ENCODE data around the gene FAM20C.
"Not testable (repeated sequence)": the region's sequence is repeated elsewhere in the genome, so short reads cannot be mapped to it uniquely, and the experiment has no call there.

Gene FAM20C

GRCh38 chr7:195830-196128 is 3.4 kb downstream of the FAM20C start:
- Histone ChIP-seq H3K4me3 (ENCODE audit: low read length) (no peak overlapping the region), H3K27me3 (ENCODE audit: insufficient read depth, low read length) (peaks cover 18% of the 10 kb centered on the region), H3K9me3 (ENCODE audit: low read length) (no peaks in the 10 kb centered on the region), H2AFZ (ENCODE audit: low read depth, low read length) (no peak overlapping the region), H3K36me3 (ENCODE audit: insufficient read depth, low read length) (peaks cover 10% of the 10 kb centered on the region), H3K4me1 (ENCODE audit: insufficient read depth, low read length) (peaks cover 13% of the 10 kb centered on the region)

- no peak overlapping the region for H2AFZ ChIP-seq (ENCODE audit: low read depth, low read length)
- peaks cover 10% of the 10 kb centered on the region for H3K36me3 ChIP-seq (ENCODE audit: insufficient read depth, low read length)
- H3K4me3 ChIP-seq (ENCODE audit: low read length): no peak overlapping the region
- H3K27me3 ChIP-seq (ENCODE audit: insufficient read depth, low read length): peaks cover 18% of the 10 kb centered on the region
- no peaks in the 10 kb centered on the region for H3K9me3 ChIP-seq (ENCODE audit: low read length)
- peaks cover 13% of the 10 kb centered on the region for H3K4me1 ChIP-seq (ENCODE audit: insufficient read depth, low read length)
Measured at GRCh38 chr7:196283-196682, 3.9 kb downstream of the FAM20C start.

- Histone ChIP-seq H3K36me3 (ENCODE audit: insufficient read depth, low read length) (peaks cover 10% of the 10 kb centered on the region), H3K27me3 (ENCODE audit: insufficient read depth, low read length) (peaks cover 18% of the 10 kb centered on the region), H2AFZ (ENCODE audit: low read depth, low read length) (no peak overlapping the region), H3K4me3 (ENCODE audit: low read length) (no peak overlapping the region), H3K9me3 (ENCODE audit: low read length) (no peaks in the 10 kb centered on the region), H3K4me1 (ENCODE audit: insufficient read depth, low read length) (peaks cover 9% of the 10 kb centered on the region)
Measured at GRCh38 chr7:196778-197321, 4.5 kb downstream of the FAM20C start.

- peaks cover 18% of the 10 kb centered on the region for H3K27me3 ChIP-seq (ENCODE audit: insufficient read depth, low read length)
- H3K9me3 ChIP-seq (ENCODE audit: low read length): no peaks in the 10 kb centered on the region
- no peak overlapping the region for H3K4me3 ChIP-seq (ENCODE audit: low read length)
- H2AFZ ChIP-seq (ENCODE audit: low read depth, low read length): no peak overlapping the region
- H3K36me3 ChIP-seq (ENCODE audit: insufficient read depth, low read length): peaks cover 10% of the 10 kb centered on the region
- peaks cover 9% of the 10 kb centered on the region for H3K4me1 ChIP-seq (ENCODE audit: insufficient read depth, low read length)
Measured at GRCh38 chr7:197413-198335, 5.3 kb downstream of the FAM20C start.

GRCh38 chr7:199483-200249 is 7.3 kb downstream of the FAM20C start:
- H3K27me3 ChIP-seq (ENCODE audit: insufficient read depth, low read length): peaks cover 5% of the 10 kb centered on the region
- no peak overlapping the region for H2AFZ ChIP-seq (ENCODE audit: low read depth, low read length)
- no peak overlapping the region for H3K4me3 ChIP-seq (ENCODE audit: low read length)
- H3K36me3 ChIP-seq (ENCODE audit: insufficient read depth, low read length): peaks cover 10% of the 10 kb centered on the region
- H3K9me3 ChIP-seq (ENCODE audit: low read length): no peaks in the 10 kb centered on the region
- peaks cover 5% of the 10 kb centered on the region for H3K4me1 ChIP-seq (ENCODE audit: insufficient read depth, low read length)

DNA sequence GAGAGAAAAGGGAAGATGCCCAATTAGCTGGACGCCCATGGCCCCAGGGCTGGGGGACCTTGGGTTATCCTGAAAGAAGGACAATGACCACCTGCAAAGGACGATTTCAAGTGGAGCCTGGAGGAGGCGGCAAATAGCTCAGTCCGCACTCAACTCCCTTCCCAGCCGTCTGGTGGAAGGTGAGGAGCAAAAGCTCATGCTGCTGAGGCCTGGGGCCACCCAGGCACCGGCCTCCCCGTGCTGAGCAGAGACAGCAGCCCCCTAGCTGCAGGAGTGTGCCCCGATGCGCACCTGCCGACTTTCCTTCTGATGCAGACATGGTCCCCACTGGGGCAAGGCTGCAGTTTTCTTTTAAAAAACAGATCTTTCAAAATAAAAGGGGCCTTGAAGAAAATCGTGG is 7.9 kb downstream of the FAM20C start:
- peaks cover 10% of the 10 kb centered on the region for H3K36me3 ChIP-seq (ENCODE audit: insufficient read depth, low read length)
- H3K4me1 ChIP-seq (ENCODE audit: insufficient read depth, low read length): no peaks in the 10 kb centered on the region
- H3K27me3 ChIP-seq (ENCODE audit: insufficient read depth, low read length): peaks cover 2% of the 10 kb centered on the region
- H2AFZ ChIP-seq (ENCODE audit: low read depth, low read length): no peak overlapping the region
- H3K4me3 ChIP-seq (ENCODE audit: low read length): no peak overlapping the region
- H3K9me3 ChIP-seq (ENCODE audit: low read length): peaks cover 2% of the 10 kb centered on the region

GRCh38 chr7:200704-201103 is 8.3 kb downstream of the FAM20C start:
- H3K27me3 ChIP-seq (ENCODE audit: insufficient read depth, low read length): no peaks in the 10 kb centered on the region
- H3K4me1 ChIP-seq (ENCODE audit: insufficient read depth, low read length): no peaks in the 10 kb centered on the region
- no peak overlapping the region for H3K4me3 ChIP-seq (ENCODE audit: low read length)
- H3K36me3 ChIP-seq (ENCODE audit: insufficient read depth, low read length): peaks cover 10% of the 10 kb centered on the region
- H3K9me3 ChIP-seq (ENCODE audit: low read length): peaks cover 2% of the 10 kb centered on the region
- no peak overlapping the region for H2AFZ ChIP-seq (ENCODE audit: low read depth, low read length)

GRCh38 chr7:204326-204725 is 12.0 kb downstream of the FAM20C start:
- Histone ChIP-seq H3K4me3 (ENCODE audit: low read length) (no peak overlapping the region), H3K27me3 (ENCODE audit: insufficient read depth, low read length) (no peaks in the 10 kb centered on the region), H2AFZ (ENCODE audit: low read depth, low read length) (no peak overlapping the region), H3K36me3 (ENCODE audit: insufficient read depth, low read length) (no peaks in the 10 kb centered on the region), H3K9me3 (ENCODE audit: low read length) (peaks cover 2% of the 10 kb centered on the region), H3K4me1 (ENCODE audit: insufficient read depth, low read length) (no peaks in the 10 kb centered on the region)

GRCh38 chr7:205115-206010 is 13.0 kb downstream of the FAM20C start:
- H3K27me3 ChIP-seq (ENCODE audit: insufficient read depth, low read length): no peaks in the 10 kb centered on the region
- H3K9me3 ChIP-seq (ENCODE audit: low read length): peaks cover 2% of the 10 kb centered on the region
- H2AFZ ChIP-seq (ENCODE audit: low read depth, low read length): no peak overlapping the region
- H3K4me1 ChIP-seq (ENCODE audit: insufficient read depth, low read length): no peaks in the 10 kb centered on the region
- H3K36me3 ChIP-seq (ENCODE audit: insufficient read depth, low read length): no peaks in the 10 kb centered on the region
- no peak overlapping the region for H3K4me3 ChIP-seq (ENCODE audit: low read length)

- H3K36me3 ChIP-seq (ENCODE audit: insufficient read depth, low read length); H3K4me3 ChIP-seq (ENCODE audit: low read length); H2AFZ ChIP-seq (ENCODE audit: low read depth, low read length); H3K9me3 ChIP-seq (ENCODE audit: low read length); H3K27me3 ChIP-seq (ENCODE audit: insufficient read depth, low read length); H3K4me1 ChIP-seq (ENCODE audit: insufficient read depth, low read length): not testable (repeated sequence)
Measured at GRCh38 chr7:206351-206750, 14.0 kb downstream of the FAM20C start.

DNA sequence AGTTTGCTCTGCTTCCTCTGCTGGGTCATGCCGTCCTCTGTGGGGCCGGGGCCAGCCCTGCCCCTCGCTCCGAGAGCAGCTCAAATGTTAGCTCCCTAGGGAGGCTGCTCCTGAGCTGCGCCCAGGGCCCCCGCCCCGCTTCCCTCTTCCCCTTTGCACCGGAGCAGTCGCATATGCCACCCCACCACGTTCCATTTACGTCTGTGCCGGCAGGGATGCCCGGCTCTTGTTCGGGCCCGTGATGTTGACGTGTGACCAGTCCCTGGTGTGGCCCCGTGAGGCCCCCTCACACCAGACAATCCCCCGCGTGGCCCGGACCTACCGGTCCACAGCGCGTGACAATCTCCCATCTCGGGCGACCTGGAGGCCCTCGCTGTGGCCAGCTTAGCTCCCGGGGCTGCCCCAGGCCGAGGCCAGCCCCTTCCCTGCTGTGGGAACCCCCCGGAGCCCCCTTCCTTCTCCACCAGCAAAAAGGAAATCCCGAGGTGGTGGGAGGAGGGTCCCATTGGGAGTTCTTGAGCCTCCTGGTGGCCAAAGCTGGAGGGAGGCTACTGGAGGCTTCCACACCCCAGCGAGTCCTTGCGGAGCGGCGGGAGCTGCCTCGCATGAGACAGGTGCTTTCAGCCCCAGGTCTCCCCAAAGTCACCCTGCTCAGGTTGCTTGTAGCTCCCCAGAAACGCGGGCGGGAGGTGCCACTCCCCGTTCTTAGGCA is 15.2 kb downstream of the FAM20C start:
- Histone ChIP-seq H3K4me1 (ENCODE audit: insufficient read depth, low read length) (no peaks in the 10 kb centered on the region), H3K9me3 (ENCODE audit: low read length) (peaks cover 3% of the 10 kb centered on the region), H3K36me3 (ENCODE audit: insufficient read depth, low read length) (no peaks in the 10 kb centered on the region), H3K4me3 (ENCODE audit: low read length) (no peak overlapping the region), H3K27me3 (ENCODE audit: insufficient read depth, low read length) (no peaks in the 10 kb centered on the region), H2AFZ (ENCODE audit: low read depth, low read length) (no peak overlapping the region)

DNA sequence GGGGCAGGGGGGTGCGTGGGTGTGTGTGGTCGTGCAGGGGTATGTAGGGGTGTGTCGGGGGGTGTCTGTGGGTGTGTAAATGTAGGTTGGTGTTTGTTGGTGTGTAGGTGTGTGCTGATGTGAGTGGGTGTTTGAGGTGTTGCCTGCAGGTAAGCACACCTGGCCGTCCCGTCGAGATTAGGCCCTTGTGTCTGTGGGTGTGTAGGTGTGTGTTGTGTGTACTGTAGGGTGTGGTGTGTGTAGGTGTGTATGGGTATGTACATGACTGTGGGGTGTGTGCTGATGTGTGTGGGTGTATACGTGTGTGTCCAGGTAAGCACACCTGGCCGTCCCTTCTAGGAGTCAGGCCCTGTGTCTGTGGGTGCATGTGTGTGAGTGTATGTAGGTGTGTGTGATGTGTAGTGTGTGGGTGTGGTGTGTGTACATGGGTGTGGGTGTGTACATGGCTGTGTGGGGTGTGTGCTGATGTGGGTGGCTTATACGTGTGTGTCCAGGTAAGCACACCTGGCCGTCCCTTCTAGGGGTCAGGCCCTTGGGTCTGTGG is 15.8 kb downstream of the FAM20C start:
- Histone ChIP-seq H3K36me3 (ENCODE audit: insufficient read depth, low read length) (no peaks in the 10 kb centered on the region), H3K4me3 (ENCODE audit: low read length) (no peak overlapping the region), H3K27me3 (ENCODE audit: insufficient read depth, low read length) (no peaks in the 10 kb centered on the region), H2AFZ (ENCODE audit: low read depth, low read length) (no peak overlapping the region), H3K9me3 (ENCODE audit: low read length) (peaks cover 6% of the 10 kb centered on the region), H3K4me1 (ENCODE audit: insufficient read depth, low read length) (no peaks in the 10 kb centered on the region)
